GM19099 (cell line): ENCODE measurements around the gene RNF7.

Source experiments
- POLR2A ChIP-seq: IDR thresholded peaks from 3 replicates; pipeline ENCODE4 v1.6.1; 2011; ENCODE audit warnings: low read depth; ENCODE audit not compliant: insufficient read length; ENCODE audit errors: extremely low read depth

The RNF7 gene

DNA sequence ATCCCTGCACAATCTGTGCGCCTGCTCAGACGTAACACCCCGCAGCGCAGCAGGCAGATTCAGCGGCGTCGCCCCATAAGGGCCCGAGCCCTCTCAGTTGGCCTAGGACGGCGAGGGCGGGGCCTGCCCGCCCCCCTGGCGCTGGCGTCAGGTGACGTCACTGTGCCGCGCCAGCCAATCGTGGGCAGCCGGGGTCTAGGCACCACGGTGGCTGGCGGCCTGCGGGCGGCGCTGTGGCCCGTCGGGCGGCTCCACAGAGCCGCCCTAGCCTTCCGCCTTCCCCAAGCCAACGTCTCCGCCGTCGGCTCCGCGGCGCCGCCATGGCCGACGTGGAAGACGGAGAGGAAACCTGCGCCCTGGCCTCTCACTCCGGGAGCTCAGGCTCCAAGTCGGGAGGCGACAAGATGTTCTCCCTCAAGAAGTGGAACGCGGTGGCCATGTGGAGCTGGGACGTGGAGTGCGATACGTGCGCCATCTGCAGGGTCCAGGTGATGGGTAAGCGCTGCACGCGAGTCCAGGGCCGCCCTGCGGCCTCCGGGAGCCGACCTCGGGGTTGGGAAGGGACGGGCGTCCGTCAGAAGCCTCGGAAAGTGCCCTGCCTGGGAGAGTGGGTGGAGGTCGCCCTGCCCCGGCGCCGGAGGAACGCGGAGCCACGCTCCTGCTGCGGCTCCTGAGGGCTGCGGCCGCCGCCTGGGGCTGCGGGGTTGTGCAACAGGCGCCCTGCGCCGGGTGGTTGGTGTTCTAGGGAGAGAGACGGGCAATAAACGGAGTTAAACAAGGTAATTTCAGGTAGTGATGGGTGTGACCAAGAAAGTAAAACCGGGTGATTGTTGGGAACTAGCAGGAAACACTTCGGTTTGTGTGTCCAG lies at the start of gene RNF7:
RNF7 (plus strand) TSS at position 277 of the 869 bp plus-strand sequence; CDS start at position 321, 44 bp downstream.
- TF ChIP-seq POLR2A, result peak; percentile 85

DNA sequence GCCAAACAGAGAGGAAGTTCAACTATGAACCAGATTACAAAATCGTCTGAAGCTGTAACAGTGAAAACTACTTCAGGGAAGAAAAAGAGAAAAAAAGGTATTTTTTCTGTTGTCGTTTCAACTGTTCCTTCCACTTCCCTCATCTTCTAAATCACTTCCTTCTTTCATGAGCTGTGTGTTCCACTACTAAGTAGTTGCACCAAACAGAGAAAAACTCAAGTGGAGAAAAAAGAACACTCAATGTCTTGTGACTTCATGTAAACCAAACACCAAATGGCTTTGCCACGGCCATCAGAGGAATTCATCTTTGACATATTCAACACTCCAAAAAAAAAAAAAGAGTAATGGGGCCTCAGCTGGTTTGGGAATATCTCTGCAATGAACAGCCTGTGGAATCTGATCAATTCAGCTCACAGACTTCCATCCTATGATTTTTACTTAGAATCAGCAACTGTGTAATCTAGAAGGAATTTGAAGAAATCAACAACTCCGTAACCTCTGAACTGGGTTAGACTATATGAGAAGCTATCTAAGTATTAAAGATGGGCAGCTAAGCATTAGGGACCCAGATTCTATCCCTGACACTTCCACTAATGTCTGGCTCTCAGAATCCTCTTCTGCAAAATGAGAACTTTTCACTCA lies 47.5 kb upstream of the RNF7 start:
- no peak for TF ChIP-seq POLR2A

DNA sequence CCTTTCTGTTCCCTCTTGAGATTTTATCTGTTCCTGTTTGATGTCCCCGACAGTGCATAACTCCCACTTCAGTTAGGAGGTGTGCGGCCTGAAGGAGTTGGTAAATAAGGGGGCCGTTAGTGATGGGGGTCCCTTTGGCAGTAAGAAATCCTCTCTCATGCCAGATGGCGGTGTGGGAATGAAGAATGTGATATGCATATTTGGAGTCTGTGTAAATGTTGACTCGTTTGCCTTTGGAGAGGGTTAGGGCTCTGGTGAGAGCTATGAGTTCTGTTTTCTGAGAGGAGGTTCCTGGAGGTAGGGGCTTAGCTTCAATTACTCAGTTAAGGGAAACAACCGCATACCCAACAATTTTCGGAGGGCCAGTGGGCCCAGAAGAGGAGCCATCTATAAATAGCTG lies 38.8 kb upstream of the RNF7 start:
- TF ChIP-seq POLR2A, result no peak

DNA sequence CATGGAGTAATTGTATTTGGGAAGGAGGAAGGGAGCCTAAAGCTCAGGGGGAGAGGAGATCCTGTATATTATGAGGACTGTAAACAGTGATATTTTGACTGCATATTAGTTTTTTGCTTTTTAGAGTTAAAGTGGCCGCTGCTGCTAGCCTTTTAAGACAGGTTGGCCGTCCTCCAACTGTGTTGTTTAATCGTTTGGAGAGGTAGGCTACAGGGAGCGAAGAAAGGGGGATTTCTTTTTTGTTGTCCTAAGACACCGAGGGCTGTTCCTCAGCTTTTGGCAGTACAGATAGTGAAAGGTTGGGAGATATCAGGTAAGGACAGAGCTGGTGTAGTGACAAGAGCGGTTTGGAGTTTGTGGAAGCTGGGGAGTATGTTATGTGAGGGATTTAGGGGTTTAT lies 38.2 kb upstream of the RNF7 start:
- TF ChIP-seq POLR2A, result no peak

DNA sequence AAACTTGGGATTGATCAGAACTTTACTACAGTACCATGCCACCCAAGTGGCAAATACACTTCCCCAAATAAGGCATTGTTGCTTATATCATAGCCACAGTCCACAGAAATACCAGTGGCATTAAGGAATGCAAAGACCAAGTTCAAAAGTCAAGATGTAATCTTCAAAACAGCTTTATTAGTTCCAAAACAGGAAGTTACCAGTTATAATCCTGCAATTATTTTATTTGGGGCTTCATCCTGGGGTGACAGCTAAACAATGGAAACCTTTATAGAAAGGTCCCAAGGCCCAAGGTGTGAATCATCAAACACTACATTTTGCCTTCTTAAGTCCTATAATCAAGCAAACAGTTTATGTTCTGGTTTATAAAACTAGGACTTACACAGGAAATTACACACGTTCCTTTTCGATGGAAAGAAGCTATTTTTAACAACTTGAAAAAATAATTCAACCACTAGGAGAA lies 30.3 kb upstream of the RNF7 start:
- TF ChIP-seq POLR2A, result no peak

DNA sequence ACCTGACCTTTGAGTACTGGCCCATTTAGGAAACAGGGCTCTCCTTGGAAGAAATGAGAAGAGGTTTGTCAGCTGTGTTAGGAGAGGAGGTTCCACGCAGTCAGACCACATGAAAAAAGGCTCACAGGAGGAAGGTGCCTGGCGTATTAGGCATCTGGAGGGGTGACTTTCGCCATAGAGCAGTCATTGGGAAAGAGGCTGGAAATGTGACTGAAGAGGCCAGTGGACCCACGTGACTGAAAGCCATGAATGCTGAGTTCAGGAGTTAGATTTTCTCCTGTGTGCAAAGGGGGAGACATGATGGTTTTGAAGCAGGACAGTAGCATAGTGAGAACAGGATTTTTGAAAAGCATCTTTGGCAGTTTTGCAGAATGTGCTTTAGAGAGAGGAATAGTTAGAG lies 29.7 kb upstream of the RNF7 start:
- no peak for TF ChIP-seq POLR2A

DNA sequence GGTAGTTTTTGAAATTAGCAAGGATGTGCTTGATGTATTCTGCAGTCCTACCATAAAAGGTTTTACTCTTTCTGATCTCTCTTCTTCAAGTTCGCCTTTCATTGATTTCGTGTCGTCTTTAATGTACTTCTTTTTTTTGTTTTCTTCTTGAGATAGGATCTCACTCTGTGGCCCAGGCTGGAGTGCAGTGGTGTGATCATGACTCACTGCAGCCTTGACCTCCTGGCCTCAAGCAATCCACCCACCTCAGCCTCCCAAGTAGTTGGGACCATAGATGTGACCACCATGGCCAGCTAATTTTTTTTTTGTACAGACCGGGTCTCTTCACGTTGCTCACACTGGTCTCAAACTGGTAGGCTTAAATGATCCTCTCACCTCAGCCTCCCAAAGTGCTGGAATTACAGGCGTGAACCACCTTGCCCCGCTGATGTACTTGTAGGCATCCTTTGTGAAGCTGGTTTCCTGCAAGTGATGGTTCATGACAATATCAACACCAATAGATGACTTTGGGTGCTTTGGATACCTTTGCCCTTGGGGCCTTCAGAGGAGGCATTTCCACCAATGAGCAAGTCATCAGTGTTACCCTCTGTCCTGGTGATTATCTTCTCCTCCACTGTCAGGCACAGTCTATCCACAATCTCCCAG lies 28.9 kb upstream of the RNF7 start:
- TF ChIP-seq POLR2A, result no peak

DNA sequence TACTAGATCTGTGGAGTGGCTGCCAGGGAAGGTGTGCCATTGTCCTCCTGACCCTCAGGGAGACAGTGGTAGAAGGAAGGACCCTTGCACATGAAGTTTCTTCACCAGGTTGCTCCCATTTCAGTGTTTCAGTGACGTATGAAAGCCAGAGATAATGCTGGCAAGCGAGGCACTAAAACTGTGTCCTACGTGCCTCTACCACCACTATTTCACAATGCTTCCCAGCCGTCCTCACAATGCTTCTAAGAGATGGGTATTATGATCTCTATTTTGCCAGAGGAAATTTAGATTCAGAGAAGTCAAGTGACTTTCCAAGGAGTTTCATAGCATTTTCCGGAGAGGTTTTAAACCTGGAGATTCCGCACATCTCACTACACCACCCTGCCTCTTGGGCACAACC lies 28.0 kb upstream of the RNF7 start:
- no peak for TF ChIP-seq POLR2A

DNA sequence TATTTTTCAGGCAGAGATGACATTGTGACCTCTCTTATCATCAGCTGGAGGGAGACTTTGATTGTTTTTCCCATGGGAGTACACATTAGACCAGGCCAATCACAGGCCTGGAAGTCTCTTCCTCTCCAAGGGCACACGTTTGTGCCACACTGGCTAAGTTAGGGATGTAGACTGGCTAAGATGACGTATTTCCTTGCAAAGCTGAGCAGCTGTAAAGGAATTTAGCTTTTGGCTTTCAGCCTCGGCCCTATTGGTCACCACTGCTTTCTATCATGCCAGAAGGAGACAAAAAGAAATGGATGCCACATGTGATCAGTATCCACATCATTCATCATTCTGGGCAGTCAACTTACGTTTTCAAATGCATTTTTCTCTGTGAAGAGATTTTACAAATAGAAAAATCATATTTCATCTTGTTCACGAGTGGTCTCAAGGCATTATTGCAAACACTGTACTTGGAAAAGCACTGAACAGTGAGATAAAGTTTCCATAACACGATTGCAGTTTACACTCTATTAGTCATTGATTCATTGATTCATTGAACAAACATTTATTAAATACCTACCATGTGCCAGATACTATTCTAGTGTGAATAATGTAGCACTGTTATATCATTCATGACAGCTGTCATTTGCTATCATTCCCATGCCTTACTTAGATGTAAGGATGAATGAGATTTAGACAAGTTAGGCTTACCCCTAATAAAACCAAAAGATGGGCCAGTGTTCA lies 27.0 kb upstream of the RNF7 start:
- no peak for TF ChIP-seq POLR2A

DNA sequence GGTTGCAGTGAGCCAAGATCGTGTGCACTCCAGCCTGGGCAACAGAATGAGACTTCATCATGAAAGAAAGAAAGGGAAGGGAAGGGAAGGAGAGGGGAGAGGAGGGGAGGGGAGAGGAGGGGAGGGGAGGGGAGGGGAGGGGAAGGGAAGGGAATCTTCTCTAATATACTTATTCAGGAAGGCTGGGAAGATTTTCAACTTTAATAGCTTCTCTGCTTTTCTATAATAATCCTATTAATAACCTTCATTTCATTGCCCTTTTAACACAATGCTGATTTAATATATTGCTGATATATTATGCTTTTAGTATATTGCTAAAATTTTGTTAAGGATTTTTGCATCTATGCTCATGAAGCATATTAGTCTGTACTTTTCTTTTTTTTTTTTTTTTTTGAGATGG lies 23.4 kb upstream of the RNF7 start:
- no peak for TF ChIP-seq POLR2A

DNA sequence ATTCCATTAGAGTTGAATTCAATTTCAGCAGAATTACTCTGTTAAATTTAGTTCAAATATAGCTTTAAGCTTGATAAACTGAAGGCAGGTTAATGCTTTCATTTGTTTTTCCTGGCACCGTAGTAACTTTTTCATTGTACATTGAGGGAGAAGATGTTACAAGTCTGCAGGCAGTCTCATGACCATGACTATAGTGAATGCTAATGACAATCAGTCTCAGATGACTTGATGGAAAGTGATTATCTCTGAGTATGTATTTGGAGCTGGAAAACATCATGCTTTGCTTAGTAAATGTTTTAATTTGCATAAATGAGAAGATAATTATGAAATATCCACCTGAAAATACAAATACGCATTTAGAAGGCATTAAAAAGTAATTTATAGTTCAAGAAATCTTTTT lies 16.0 kb upstream of the RNF7 start:
- TF ChIP-seq POLR2A, result no peak

DNA sequence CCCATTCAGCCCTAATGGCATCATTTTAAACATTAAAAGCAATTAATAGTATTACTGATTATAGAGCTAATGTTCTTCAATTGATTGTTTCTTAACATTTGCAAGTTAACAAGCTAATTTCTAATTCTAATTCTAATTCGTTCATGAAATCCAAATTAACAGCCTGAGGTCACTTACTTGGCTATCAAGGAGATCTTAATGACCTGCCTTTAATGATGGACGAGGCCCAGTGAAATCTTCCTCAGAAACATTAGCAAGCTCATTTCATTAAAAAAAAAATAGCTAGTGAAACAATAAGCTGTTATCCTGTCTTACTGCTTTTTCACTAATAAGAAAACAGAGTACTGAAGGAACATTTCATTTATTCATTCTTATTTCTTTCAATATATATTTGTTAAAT lies 15.4 kb upstream of the RNF7 start:
- TF ChIP-seq POLR2A, result no peak

DNA sequence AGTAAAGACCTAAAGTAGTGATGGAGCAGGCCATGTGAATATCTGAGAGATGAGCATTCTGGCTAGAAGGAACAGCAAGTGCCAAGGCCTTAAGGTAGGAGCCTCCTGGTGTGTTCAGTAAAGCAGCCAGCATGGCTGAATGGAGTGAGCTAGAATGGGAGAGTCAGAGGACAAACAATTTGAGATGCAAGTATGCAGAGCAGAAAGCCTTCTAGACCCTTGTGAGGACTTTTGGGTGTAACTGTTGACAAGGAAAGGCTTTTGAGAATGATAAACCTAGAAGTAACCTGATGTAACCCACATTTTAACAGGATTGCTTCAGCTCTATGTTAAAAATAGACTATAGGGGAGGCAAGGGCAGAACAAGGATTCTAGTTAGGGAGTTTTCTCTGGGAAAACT lies 14.8 kb upstream of the RNF7 start:
- TF ChIP-seq POLR2A, result no peak

DNA sequence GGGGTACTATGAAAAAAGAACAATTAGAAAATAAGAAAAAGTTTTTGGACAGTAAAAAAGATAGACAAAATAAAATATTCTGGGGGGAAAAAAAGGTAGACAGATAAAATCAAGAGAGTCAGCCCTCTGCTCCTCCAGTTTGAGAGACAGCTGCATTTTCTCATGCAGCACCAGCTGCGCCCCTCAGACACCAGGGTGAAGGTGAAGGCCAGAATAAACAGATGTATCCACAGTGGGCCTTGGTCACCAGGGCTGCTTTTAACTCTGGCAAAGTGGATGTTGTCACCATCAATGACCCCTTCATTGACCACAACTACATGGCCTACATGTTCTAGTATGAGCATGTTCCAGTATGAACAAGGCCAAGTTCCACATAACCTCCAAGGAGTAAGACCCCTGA lies 13.9 kb upstream of the RNF7 start:
- no peak for TF ChIP-seq POLR2A

DNA sequence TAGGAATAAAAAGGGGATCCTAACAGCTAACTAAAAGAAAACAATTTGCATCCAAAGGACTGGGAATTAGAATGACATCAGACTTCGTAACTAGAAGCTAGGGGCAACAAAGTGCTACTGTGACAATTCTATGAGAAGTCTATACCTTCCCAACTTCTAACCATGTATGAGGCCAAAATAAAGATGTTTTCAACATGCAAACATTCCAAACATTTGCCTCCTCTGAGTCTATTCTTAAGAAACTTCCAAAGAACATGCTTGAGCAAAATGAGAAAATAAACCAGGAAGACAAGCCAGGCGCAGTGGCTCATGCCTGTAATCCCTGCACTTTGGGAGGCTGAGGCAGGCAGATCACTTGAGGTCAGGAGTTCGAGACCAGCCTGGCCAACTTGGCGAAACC lies 13.1 kb upstream of the RNF7 start:
- TF ChIP-seq POLR2A, result no peak
